NCI-H2171 (cell line): Measurements from ENCODE around the gene ZNF692.
A peak's percentile ranks its signal among the peaks of the same experiment; 100 is the strongest.

Source experiments
- DNase-seq: peaks from one replicate; lab custom pipeline; 2025; lab: John Stamatoyannopoulos, UW

Gene ZNF692

DNA sequence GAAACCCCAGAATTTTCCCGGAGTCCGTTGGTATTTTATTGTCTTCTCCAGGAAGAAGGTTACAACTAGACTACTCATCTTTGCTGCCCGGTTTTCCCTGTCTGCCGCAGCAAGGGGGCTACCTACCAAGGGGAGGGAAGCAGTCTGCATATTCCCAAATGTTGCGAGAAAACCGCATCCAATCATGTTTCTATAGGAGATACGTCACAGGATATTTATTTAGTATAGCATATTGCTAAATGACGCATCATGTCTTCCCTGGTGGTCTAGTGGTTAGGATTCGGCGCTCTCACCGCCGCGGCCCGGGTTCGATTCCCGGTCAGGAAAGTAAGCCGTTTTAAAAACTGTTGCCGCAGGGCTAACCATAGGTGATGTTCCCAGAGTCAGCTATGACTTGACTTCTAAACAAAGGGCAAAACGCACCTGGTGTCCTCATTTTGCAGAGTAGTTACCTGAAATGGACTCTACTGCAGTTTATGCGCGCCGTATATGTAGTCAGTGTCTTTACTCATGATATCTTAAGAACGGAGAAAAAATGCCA is 15.2 kb upstream of the ZNF692 start:
- DNase-seq, result peak; percentile 71

DNA sequence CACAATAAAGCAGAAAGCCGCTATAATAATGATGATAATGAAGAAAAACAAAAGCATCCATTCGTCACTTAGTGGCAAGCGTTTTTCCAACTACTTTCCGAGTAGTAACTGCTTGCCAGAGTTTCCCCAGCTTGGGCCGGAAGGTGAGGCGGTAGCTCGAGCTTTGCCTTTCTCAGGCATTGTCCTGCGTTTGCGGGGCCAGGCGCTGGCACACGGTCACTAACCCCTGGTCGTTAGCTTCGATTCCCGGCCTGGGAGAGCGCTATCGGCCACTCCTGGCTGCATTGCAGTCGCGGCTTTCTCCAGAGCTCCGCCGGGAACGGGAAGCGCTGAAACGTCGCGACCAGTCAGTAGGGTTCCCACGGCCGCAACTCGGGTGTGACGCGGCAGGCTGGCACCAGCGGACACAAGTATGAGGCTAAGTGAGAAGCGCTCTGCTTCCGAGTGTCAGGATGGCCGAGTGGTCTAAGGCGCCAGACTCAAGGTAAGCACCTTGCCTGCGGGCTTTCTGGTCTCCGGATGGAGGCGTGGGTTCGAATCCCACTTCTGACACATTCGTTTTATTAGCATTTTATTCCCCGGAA is 14.6 kb upstream of the ZNF692 start:
- DNase-seq, result peak; percentile 87

DNA sequence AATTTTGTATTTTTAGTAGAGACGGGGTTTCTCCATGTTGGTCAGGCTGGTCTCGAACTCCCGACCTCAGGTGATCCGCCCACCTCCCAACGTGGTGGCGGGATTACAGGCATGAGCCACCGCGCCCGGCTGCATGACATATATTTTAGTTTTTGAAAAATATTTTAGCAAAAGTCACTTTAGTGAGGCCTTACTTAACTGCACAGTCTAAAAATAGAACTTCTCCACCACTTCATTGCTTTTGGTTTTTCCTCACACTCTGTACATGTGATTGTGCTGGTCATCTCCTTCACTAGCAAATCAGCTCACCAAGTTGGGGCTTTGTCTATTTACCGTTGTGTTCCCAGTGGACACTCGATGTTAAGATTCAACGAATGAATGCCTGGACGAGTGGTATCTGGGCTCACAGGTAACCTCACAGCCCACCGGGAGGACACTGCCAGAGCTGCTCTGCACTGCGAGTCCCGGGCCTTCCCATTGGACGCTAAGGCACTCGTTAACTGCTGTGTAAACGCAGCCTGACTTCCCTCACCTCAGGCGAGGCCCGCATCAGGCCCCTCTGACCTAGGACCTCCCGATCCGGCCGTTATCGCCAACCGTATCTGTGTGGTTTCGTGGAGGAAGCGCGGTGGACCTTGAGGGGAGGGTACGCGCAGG is 14.0 kb upstream of the ZNF692 start:
- peak; percentile 56 for DNase-seq

DNA sequence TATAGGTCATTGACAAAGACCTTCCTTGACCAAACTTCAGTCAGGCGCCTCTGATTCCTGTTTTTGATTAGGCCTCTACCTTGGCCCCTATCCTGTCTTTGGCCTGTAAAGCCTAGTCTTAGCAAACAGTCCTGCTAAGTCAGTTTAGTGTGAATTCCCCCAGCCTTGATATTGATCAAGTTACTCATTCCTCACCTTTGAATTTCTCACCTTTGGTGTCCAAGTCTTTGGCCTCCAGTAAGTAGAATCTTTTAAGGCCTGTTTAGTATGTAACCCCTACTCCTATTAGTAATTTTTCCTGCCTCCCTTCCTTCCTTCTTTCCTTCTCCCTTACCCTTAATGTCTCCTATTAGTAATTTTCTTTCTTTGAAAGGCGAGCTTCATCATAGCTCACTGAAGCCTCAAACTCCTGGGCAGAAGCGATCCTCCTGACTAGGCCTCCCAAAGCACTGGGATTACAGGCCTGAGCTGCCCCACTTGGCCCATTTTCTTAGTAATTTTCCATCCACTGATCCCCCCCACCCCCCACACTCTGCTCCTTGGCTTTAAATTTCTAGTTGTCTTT is 13.0 kb upstream of the ZNF692 start:
- DNase-seq, result no peak

DNA sequence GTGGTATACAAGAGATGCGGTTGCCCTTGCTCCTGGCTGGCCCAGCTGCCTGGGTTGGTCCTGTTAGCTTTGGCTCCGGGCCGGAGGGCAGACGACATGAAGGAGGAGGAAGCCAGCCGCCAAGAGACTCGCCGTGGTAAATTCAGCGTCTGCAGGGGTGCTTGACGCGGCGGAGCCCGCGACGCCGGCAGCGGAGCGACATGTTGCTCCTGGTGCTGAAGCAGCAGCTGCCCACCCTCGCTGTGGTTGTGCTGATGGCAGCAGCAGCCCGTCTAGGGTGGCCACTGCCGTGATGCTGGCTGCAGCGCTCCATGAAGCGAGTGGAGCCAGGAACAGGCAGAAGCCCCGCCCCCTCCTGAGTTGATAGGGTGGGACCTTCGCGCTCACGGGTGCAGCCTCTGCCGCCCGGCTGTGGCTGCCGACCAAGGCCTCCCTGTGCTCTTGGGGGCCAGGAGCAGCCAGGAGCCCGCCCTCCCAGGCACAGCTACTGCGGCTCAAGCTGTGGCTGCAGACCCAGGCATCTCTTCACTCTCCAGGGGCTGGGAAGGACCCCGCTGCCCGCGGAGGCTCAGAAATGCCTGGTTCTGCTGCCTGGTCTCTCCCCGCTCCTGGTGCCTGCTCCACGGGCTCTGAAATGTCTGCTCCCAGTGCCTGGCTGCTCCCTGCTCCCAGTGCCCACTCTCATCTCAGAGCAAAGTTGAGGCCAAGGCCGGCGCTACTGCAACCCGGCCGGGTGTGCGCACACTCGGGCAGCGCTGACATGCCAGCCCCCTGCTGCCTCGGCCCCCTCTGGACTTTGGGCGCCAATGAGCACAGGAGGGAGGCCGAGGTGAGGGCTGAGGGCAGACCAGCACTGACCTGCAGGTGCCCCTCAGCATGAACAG is 4.4 kb upstream of the ZNF692 start:
- peak; percentile 77 for DNase-seq

DNA sequence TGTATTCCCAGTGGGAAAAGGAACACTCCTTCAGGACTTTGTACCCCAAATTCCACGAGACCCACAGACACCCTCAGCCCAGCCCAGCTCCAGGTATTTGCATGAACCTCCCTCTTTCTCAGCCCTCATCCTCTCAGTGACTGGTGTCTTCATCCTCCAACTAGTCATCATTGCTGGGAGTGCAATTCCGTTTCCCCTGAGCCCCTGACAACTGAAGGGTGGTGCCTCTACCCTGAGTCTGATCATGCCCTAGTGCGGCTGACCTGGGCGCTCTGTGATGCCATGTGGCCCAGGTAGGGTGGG is 3.8 kb upstream of the ZNF692 start:
- DNase-seq, result no peak

DNA sequence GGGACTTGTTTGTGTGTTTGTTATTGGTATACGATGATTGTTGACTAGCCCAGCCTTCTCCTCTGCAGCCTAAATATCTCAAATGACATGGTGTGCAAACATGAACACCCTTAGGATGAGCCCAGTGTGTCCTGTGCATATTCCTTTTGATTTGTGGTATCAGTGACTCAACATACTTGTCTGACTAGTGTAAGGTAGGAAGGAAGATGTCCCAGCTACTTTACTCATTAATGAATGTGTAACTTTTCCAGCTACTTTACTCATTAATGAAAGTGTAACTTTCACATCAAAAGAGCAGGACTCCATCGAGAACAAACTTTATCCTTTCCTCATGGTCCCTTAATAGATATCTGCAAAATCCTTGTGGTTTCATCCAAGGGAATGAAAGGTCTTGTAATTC is 2.7 kb upstream of the ZNF692 start:
- DNase-seq, result no peak

DNA sequence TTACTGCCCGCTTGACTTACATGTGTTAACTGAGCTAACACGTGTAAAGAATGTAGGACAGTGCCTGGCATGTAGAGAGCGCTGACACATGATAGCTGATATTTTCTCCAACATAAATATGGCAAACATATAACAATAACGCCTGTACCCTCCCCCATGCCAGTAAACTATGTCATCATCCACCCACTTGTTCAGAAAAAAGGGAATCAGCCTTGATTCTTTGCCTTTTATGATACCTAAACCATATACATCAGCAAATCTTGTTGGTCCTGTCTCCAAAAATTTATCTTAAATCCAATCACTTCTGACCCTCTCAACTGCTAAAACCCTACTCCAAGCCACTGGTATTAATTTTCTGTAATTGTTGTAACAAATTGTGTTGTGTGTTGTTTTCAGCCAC is 1.1 kb upstream of the ZNF692 start:
- no peak for DNase-seq

DNA sequence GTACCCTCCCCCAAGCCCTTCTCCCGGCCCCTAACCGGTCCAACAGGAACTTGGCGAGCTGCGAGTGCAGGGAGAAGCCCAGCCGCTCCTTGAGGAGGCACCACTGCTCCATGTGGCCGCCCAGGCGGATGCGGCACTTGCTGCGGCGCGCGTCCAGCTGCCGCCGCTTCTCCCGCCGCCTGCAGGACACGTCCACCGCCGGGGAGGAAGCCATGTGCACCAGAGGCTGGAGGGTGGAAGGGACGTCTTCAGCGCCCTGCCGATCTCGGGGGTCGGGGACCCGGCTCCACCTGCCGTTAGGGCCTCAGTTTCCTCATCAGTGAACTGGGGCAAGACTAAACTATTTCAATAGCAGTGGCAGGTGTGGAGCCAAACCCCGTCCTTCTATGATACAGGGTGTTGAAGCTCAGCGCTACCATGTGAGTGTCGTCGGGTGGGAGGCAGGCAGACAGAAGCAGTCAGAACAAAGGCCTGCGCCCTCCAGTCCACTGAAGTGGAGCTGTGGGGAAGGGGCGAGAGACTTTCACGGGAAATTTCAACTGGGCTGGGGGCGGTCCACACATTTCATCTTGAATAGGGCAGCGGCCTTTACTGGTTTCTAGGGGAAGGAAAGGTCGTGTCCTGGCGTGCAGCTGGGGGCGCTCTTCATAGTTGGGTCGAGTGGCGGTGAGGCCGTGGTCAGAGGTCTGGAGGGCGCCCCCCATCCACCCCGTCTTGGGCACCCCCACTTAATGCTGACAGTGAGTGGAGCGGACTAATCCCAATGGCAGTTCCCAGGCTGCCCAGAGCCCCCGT is 592 bp downstream of the ZNF692 start:
- peak; percentile 39 for DNase-seq

DNA sequence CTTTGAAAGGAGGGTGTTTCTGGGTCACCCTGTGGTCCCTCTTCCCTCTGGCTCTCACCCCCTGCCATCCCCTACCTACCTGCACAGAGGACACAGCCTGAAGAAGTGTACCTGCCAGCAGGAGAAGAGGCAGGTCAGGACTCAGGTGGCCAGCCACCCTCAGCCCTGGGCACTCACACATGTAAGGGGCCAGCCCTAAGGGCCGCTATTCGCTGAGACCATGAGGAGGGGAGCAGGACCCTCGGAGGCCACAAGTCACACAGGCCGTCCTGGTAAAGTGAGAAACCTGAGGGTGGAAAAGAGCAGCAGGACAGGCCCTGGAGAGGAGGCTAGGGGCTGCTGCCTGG is 1.2 kb downstream of the ZNF692 start:
- no peak for DNase-seq

DNA sequence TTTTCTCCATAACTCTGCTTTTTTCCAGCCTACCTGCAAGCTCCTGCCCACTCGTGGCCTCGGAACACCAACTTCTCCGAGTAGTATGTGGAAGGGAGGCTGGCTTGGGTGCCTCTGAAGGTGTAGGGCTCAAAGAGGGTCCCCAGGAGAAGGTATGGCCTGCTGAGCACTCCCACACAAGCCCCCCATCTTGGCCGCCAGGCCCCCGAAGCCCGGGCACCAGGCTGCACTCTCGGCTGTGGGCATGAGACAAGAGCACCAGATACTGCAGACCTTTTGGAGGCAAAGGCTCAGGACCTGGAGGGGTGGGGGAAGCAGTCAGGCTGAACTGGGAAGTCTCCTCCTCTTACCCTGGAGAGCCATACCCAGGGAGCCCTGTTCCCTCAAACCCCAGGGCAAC is 1.7 kb downstream of the ZNF692 start:
- no peak for DNase-seq

DNA sequence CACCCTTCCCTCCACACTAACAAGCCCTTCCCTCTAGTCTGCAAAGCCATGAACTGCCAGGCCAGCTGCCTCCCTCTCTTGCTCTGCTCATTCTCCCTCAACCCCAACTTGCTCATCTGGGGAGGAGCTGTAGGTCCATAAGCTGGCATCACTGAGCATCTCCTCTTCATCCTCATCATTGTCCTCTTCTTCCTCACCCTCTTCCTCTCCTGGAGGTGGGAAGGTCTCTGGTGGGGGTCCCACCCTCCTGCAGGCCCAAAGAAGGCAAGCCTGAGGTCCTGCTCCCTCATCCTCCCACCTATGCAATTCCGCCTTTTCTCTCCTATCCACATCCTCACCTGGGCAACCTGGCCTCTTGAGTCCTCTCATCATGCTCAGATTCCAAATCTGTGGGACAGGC is 2.7 kb downstream of the ZNF692 start:
- DNase-seq, result no peak

DNA sequence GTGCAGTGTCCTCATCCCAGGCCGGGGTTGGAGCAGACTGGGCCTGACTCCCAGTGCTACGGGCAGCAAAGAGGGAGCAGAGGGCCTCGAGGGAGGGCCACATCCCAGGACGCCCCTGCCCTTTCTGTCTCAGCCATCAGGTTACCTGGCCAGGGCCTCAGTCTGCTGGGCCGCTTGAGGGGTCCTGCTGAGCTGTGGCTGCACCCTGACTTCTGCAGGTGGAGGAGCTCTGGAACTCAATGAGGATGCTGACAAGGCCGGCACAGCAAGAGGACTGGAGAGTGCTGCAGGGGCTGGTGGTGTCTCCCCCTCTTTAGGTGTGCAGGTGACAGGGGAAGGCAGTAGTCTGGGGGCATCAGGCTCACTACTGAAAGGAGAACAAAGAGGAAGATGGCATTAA is 3.3 kb downstream of the ZNF692 start:
- DNase-seq, result no peak

DNA sequence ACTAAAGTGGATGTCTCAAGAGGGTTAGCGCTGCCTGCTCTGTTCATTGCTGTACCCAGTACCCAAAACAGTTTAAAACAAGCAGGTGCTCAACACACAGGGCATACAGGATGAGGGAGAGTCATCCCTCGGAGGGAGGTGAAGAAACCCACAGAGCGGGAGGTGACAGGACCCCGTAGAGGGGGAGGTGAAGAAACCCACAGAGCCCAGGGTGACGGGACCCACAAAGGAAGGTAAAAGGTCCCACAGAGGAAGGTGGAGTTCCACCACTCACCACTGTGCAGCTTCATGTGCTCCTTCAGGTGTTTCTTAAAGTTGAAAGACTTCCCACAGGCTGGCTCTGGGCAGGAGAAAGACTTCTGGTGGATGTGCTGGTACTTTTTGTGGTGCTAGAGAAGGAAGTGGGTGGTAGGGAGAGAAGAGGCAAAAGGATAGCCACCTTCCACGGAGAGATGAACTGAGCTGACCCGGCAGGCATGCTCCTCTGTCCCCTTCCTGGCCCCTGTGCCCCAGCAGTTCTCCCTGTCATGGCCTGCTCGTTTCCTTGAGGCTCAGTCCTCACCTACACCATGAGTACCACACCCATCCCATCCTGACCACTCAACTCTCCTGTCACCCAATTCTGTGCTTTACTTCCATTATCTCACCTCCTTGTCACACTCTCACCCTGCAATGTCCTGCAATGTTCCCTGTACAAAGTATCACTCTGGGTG is 5.1 kb downstream of the ZNF692 start:
- no peak for DNase-seq

DNA sequence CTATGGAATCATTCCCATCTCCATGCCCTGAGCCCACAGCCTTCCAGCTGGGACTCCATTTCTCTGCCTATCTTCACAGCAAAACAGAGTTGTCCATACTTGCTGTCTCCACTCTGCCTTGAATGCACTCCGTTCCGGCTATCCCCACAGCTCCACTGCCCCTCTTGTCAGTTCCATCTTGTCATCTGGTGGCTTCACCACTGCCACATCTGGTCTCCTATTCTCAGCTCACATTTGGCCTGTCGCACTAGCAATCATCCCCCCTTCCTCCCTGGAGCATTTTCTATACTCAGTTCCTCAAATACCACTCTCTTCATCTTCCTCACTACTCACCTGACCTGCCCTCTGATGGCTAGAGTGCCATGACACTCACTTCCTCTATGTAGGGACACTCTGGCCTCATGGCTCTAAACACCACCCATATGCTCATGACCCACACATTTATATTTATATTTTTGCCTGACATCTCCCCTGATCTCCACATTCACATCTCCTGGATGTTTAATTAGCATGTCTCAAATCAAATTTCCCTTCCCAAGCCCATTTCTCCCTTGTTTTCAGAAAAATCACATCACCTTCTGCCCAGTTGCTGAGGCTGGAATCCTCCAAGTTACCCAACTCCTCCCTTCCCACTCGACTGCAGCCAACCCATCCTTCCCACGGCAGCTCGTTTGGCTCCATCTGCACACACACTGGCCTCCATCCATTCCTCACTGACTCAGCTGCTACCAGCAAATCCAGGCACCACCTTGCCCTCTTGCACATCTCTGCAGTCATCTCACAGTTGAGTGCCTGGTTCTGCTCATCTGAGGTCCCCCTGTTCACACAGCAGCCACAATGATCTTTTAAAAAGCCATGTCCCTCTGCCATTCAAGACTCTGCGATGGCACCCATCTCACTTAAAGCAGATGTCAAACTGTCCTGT is 6.1 kb downstream of the ZNF692 start:
- no peak for DNase-seq

DNA sequence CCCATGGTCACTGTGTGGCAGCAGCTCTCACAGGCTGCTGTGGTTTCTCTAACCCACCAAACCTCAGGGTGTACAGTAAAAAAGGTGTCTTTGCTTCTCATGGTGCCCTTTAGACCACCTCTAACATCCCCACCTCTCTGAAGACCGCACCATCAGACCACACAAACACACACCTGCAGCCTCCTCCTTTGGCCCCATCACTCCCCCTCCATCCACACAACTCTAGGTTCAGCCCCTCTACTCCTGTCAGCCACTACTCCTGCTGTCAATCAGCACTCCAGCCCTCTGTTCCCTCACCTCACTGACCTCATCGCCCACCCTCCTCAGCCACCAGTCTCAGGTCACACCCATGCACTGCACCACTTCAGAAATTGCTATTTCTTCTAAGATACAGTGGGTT is 7.5 kb downstream of the ZNF692 start:
- DNase-seq, result no peak

DNA sequence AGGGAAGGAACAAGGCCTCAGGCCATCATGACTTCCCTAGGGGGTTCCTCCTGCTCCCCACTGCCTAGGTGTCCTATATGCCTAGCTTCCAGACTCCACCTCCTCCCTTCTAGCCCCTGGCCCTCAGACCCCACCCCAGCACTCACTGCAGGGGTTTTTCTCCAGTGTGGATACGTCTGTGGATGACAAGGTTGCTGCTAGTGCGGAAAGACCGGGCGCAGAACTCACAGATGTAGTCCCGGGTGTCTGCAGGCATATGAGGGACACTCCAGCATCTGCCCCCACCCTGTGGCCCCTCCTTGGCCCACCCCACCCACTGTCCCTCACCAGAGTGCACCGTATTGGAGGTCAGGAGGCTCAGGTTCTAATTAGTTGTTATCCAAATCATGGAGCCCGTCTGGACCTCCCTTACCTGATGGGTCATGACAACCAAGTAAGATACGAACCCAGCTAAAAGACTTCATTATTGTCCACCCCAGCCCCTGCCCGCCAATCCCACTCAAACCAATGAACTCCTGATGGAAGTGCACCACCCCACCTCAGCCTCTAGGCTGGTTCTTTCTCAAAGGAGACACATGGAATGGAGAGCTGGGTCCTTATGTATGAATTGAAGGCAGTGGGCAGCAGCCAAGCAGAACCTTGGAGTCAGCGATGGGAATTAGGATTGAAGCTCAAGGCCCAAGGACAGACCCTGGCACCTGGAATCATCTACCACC is 8.2 kb downstream of the ZNF692 start:
- no peak for DNase-seq

DNA sequence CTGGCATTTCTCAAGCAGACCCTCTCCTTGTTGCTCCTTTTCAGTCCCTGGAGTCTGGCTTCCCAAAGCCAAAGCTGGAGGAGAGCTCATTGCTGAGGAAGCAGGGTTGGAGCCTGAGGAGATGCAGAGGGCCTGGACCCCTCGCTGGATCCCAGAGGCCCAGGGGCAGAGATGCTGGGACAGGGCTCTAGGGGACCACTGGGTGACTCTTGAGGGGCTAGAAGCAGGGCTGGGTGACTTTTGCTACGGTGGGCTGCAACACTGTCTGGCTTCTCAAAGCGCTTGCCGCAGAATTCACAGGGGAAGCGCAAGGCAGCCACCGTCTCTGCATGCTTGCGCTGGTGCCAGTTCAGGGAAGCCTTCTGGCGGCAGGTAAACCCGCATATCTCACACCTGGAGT is 8.8 kb downstream of the ZNF692 start:
- no peak for DNase-seq

DNA sequence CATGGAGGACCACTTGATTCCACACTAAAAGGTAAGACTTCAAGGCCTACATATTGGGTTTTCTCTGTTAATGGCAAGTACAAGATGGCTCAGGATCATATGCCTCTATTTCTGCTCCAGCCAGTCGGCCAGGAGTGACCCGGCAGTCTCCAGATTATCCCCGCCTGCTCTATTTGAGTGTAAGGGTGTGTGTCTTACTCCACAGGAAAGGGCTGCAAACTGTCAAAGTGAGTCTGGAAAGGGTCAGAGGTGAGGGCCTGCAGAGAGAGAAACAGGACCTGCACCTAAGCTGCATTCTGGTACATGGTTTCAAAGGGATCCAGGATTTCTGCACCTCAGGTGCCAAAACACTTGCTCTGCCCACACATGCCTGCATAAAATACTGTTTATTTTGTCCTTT is 9.2 kb downstream of the ZNF692 start:
- no peak for DNase-seq

DNA sequence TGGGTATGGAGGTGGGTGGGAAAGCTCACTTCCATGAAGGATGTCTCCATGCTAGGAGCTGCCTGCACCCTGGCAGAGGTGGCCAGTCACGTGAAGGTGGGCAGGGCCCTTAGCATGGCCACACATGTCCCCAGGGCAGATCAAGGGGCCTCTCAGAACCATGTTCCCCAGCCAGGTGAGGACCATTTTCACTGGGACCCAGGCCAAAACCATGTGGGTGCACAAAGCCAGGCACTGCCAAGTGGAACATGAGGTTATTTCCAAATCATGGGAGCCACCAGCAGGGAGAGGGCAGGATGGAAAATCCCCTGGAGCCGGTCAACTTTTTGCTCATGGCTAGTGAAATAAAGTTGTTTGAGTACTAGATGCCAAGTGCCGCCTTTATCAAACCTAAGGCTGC is 9.7 kb downstream of the ZNF692 start:
- DNase-seq, result no peak
